Astrocyte of the spinal cord (primary cell): ENCODE measurements around the gene ELMOD3.
"Not testable (repeated sequence)": the region's sequence is repeated elsewhere in the genome, so short reads cannot be mapped to it uniquely, and the experiment has no call there.

Source experiments
- DNase-seq: peaks from one replicate; pipeline ENCODE4 v3.0.0; 2011; ENCODE audit warnings: low read depth, low spot score
- H3K4me3 ChIP-seq: 2 replicates; pipeline ENCODE4 v1.5.1; 2011; ENCODE audit warnings: low read depth, mild to moderate bottlenecking, low read length, moderate library complexity
- in situ Hi-C: cut with HindIII; loops from 2 replicates; pipeline ENCODE4 v1.10.0; 2017; ENCODE audit warnings: low sequenced_read_pairs
- TF ChIP-seq, protein P1 (sequence below): IDR thresholded peaks from 2 replicates; pipeline ENCODE4 v1.5.1; 2012; ENCODE audit warnings: low read depth, mild to moderate bottlenecking, low read length, inconsistent platforms

ELMOD3 gene

GRCh38 chr2:85312404-85312803 lies 42.2 kb upstream of the ELMOD3 start:
- TF ChIP-seq, protein P1, sequence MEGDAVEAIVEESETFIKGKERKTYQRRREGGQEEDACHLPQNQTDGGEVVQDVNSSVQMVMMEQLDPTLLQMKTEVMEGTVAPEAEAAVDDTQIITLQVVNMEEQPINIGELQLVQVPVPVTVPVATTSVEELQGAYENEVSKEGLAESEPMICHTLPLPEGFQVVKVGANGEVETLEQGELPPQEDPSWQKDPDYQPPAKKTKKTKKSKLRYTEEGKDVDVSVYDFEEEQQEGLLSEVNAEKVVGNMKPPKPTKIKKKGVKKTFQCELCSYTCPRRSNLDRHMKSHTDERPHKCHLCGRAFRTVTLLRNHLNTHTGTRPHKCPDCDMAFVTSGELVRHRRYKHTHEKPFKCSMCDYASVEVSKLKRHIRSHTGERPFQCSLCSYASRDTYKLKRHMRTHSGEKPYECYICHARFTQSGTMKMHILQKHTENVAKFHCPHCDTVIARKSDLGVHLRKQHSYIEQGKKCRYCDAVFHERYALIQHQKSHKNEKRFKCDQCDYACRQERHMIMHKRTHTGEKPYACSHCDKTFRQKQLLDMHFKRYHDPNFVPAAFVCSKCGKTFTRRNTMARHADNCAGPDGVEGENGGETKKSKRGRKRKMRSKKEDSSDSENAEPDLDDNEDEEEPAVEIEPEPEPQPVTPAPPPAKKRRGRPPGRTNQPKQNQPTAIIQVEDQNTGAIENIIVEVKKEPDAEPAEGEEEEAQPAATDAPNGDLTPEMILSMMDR = no peak
- peak; percentile 73 for DNase-seq
- in situ Hi-C loops = no loop called here
- H3K4me3 ChIP-seq = no peak overlapping the region

DNA sequence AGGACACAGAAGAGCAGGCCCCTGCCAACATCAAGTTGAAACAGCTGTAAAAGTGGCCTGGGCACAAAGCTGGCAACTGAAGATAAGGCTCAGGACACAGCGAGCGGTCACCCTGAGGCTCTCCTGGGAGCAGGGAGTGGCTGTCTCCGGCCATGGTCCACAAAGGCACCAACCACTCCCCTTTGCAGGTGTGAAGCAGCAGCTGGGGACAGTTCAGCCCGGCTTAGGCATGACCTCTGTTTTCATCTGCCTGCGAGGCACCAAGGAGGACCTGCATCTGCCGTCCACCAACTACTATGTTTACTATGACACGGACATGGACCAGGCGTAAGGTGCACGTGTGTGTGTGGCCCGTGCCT lies 39.7 kb upstream of the ELMOD3 start:
- TF ChIP-seq, protein P1 = no peak
- H3K4me3 ChIP-seq = no peak overlapping the region
- DNase-seq = no peak
- in situ Hi-C loops = no loop called here

- DNase-seq, in situ Hi-C loops, H3K4me3 ChIP-seq: not testable (repeated sequence)
Observed at GRCh38 chr2:85315921-85316320, 38.6 kb upstream of the ELMOD3 start.

GRCh38 chr2:85318222-85319074 lies 36.1 kb upstream of the ELMOD3 start:
- TF ChIP-seq, protein P1 = no peak
- H3K4me3 ChIP-seq = no peak overlapping the region
- in situ Hi-C loops = no loop called here
- DNase-seq = peak; percentile 59

GRCh38 chr2:85319796-85320195 lies 34.8 kb upstream of the ELMOD3 start:
- no peak for DNase-seq
- in situ Hi-C loops = no loop called here
- TF ChIP-seq, protein P1 = no peak
- H3K4me3 ChIP-seq = no peak overlapping the region

DNA sequence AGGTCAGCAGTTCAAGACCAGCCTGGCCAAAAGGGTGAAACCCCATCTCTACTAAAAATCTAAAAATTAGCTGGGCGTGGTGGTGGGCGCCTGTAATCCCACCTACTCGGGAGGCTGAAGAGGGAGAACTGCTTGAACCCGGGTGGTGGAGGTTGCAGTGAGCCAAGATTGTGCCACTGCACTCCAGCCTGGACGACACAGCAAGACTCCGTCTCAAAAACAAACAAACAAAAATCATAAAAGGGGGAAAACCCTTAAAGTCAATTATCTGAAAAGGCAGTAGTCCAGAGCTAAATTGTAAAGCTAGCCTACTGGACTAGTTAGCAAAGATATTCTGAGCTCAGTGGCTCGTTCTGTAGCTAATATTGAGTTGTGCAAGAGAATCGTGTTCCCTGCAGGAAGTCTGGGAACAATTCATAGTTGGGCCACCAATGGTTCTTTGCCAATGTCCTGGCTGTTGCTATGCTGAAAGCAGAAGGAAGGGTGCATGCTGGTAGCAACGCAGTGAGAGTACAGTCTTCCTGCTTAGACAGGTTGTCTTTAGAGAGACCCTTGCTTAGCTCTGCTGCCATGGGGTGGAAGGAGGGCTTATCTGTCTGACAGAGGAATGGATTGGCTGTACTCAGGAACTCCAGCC lies 31.1 kb upstream of the ELMOD3 start:
- H3K4me3 ChIP-seq = no peak overlapping the region
- in situ Hi-C loops = no loop called here
- TF ChIP-seq, protein P1 = no peak
- no peak for DNase-seq

- H3K4me3 ChIP-seq, in situ Hi-C loops, DNase-seq: not testable (repeated sequence)
Observed at GRCh38 chr2:85323988-85324367, 30.6 kb upstream of the ELMOD3 start.
